GM21528 (cell line): ENCODE results near the gene CCND1.

Source experiments
- ATAC-seq: cut with Tn5 transposase; IDR thresholded peaks from one replicate; pipeline ENCODE4 v1.9.1; 2021; ENCODE audit warnings: mild to moderate bottlenecking, moderate library complexity; ENCODE audit not compliant: unreplicated experiment, low FRiP score

The CCND1 gene

GRCh38 chr11:69640995-69641581 is at the start of gene CCND1:
Gene CCND1, plus strand, starts transcription at chr11:69641156. Its CDS starts 158 bp downstream, at chr11:69641314.
- ATAC-seq: no peak

GRCh38 chr11:69592986-69593650 is 47.8 kb upstream of the CCND1 start:
- ATAC-seq: no peak

- no peak for ATAC-seq
Observed at GRCh38 chr11:69593851-69594250, 47.1 kb upstream of the CCND1 start.

GRCh38 chr11:69594481-69594880 is 46.5 kb upstream of the CCND1 start:
- no peak for ATAC-seq

- no peak for ATAC-seq
Observed at GRCh38 chr11:69595805-69596665, 44.9 kb upstream of the CCND1 start.

GRCh38 chr11:69598147-69598546 is 42.8 kb upstream of the CCND1 start:
- no peak for ATAC-seq

- ATAC-seq: no peak
Observed at GRCh38 chr11:69599502-69599901, 41.5 kb upstream of the CCND1 start.

- ATAC-seq: no peak
Observed at GRCh38 chr11:69600001-69600400, 41.0 kb upstream of the CCND1 start.

- ATAC-seq: no peak
Observed at GRCh38 chr11:69601011-69601975, 39.7 kb upstream of the CCND1 start.

- no peak for ATAC-seq
Observed at GRCh38 chr11:69603111-69603836, 37.7 kb upstream of the CCND1 start.

GRCh38 chr11:69604055-69604454 is 36.9 kb upstream of the CCND1 start:
- ATAC-seq: no peak

GRCh38 chr11:69605737-69606526 is 35.0 kb upstream of the CCND1 start:
- no peak for ATAC-seq

- ATAC-seq: no peak
Observed at GRCh38 chr11:69609351-69609750, 31.6 kb upstream of the CCND1 start.

- ATAC-seq: no peak
Observed at GRCh38 chr11:69611548-69612526, 29.1 kb upstream of the CCND1 start.

- no peak for ATAC-seq
Observed at GRCh38 chr11:69613594-69613993, 27.4 kb upstream of the CCND1 start.

- ATAC-seq: no peak
Observed at GRCh38 chr11:69614085-69614484, 26.9 kb upstream of the CCND1 start.

GRCh38 chr11:69615545-69616278 is 25.2 kb upstream of the CCND1 start:
- no peak for ATAC-seq
